ENCODE data around the gene TMEM59L.
A peak's percentile ranks its signal among the peaks of the same experiment; 100 is the strongest.
"Not testable (repeated sequence)": the region's sequence is repeated elsewhere in the genome, so short reads cannot be mapped to it uniquely, and the experiment has no call there.

TMEM59L gene

GRCh38 chr19:18589380-18590272 lies 23.0 kb upstream of the TMEM59L start:
- H3K4me3 ChIP-seq (ENCODE audit: control insufficient read depth in 1 of 7, extremely low read depth in 1 of 7, insufficient read depth in 4 of 7, low read depth in 2 of 7, low read length in 6 of 7) = peak overlapping the region; percentile 30 to 84 (median 71)
- ChIA-PET CTCF (interaction anchor here (0.6 to 4.5 kb wide), 17 partner anchors 9 to 530 kb away, joined by 3 to 43 read pairs (median 4); partner anchors contain the start of gene UBA52), POLR2A (interaction anchor here (0.6 to 2.6 kb wide), 4 partner anchors 12 to 19 kb away, joined by 3 to 15 read pairs (median 3); partner anchors contain the start of gene UBA52)
- peak; percentile 75 to 86 (median 81) for DNase-seq
- peak overlapping the region in 1 of 2 experiments; percentile 81 for H3K27ac ChIP-seq (ENCODE audit: insufficient read depth in 1 of 2, low read depth in 1 of 2, low read length in 2 of 2, poor library complexity in 1 of 2, severe bottlenecking in 2 of 2)
- H3K9me3 ChIP-seq (ENCODE audit: control extremely low read depth in 1 of 5, control insufficient read depth in 4 of 5, insufficient read depth in 2 of 5, low read depth in 1 of 5, low read length in 4 of 5) = no peaks in the 10 kb centered on the region
- 13% methylated on average over 45 of the region's 52 CpGs for WGBS (ENCODE audit: insufficient coverage)
- peaks cover 0 to 14% (median 7%) of the 10 kb centered on the region in 4 experiments for H3K36me3 ChIP-seq (ENCODE audit: control insufficient read depth in 4 of 4, insufficient read depth in 4 of 4, low read length in 3 of 4)
- peaks cover 0 to 3% (median 0%) of the 10 kb centered on the region in 5 experiments for H3K27me3 ChIP-seq (replicated peaks in 2 of 5; ENCODE audit: control insufficient read depth in 4 of 5, insufficient read depth in 5 of 5, low read length in 4 of 5)
- H3K4me1 ChIP-seq (ENCODE audit: control extremely low read depth in 1 of 4, control insufficient read depth in 4 of 4, insufficient read depth in 4 of 4, low read length in 3 of 4) = peaks cover 5 to 55% (median 36%) of the 10 kb centered on the region in 4 experiments

GRCh38 chr19:18590273-18591272 lies 22.1 kb upstream of the TMEM59L start:
- H3K4me1 ChIP-seq (ENCODE audit: control extremely low read depth in 1 of 4, control insufficient read depth in 4 of 4, insufficient read depth in 4 of 4, low read length in 3 of 4) = peaks cover 5 to 58% (median 44%) of the 10 kb centered on the region in 4 experiments
- peak overlapping the region in 5 of 7 experiments; percentile 21 to 84 (median 78) for H3K4me3 ChIP-seq (ENCODE audit: control insufficient read depth in 1 of 7, extremely low read depth in 1 of 7, insufficient read depth in 4 of 7, low read depth in 2 of 7, low read length in 6 of 7)
- peak overlapping the region in 1 of 2 experiments; percentile 22 for H3K27ac ChIP-seq (ENCODE audit: insufficient read depth in 1 of 2, low read depth in 1 of 2, low read length in 2 of 2, poor library complexity in 1 of 2, severe bottlenecking in 2 of 2)
- CTCF ChIA-PET = interaction anchor here (0.7 to 4.5 kb wide), 7 partner anchors 10 to 531 kb away, joined by 3 to 43 read pairs (median 5); partner anchors contain the start of gene UBA52
- peaks cover 0 to 14% (median 7%) of the 10 kb centered on the region in 4 experiments for H3K36me3 ChIP-seq (ENCODE audit: control insufficient read depth in 4 of 4, insufficient read depth in 4 of 4, low read length in 3 of 4)
- 79% methylated on average over 38 of the region's 40 CpGs for WGBS (ENCODE audit: insufficient coverage)
- POLR2A ChIA-PET = interaction anchor here (2.6 kb wide), 1 partner anchor 19 kb away, joined by 15 read pairs; the partner anchor contains the start of gene UBA52
- no peaks in the 10 kb centered on the region for H3K9me3 ChIP-seq (ENCODE audit: control extremely low read depth in 1 of 5, control insufficient read depth in 4 of 5, insufficient read depth in 2 of 5, low read depth in 1 of 5, low read length in 4 of 5)
- H3K27me3 ChIP-seq (replicated peaks in 2 of 5; ENCODE audit: control insufficient read depth in 4 of 5, insufficient read depth in 5 of 5, low read length in 4 of 5) = peaks cover 0 to 12% (median 6%) of the 10 kb centered on the region in 5 experiments
- peak; percentile 57 to 88 (median 75) for DNase-seq

GRCh38 chr19:18591735-18592385 lies 20.8 kb upstream of the TMEM59L start:
- Histone ChIP-seq H3K27me3 (replicated peaks in 2 of 5; ENCODE audit: control insufficient read depth in 4 of 5, insufficient read depth in 5 of 5, low read length in 4 of 5) (peaks cover 0 to 24% (median 8%) of the 10 kb centered on the region in 5 experiments), H3K36me3 (ENCODE audit: control insufficient read depth in 4 of 4, insufficient read depth in 4 of 4, low read length in 3 of 4) (peaks cover 0 to 14% (median 7%) of the 10 kb centered on the region in 4 experiments), H3K27ac (ENCODE audit: insufficient read depth in 1 of 2, low read depth in 1 of 2, low read length in 2 of 2, poor library complexity in 1 of 2, severe bottlenecking in 2 of 2) (no peak overlapping the region), H3K4me1 (ENCODE audit: control extremely low read depth in 1 of 4, control insufficient read depth in 4 of 4, insufficient read depth in 4 of 4, low read length in 3 of 4) (peaks cover 5 to 54% (median 47%) of the 10 kb centered on the region in 4 experiments), H3K9me3 (ENCODE audit: control extremely low read depth in 1 of 5, control insufficient read depth in 4 of 5, insufficient read depth in 2 of 5, low read depth in 1 of 5, low read length in 4 of 5) (no peaks in the 10 kb centered on the region), H3K4me3 (ENCODE audit: control insufficient read depth in 1 of 7, extremely low read depth in 1 of 7, insufficient read depth in 4 of 7, low read depth in 2 of 7, low read length in 6 of 7) (no peak overlapping the region)
- WGBS (ENCODE audit: insufficient coverage) = 93% methylated on average over 19 of the region's 22 CpGs
- CTCF ChIA-PET = interaction anchor here (0.6 to 4.5 kb wide), 9 partner anchors 8 to 420 kb away, joined by 3 to 43 read pairs (median 5); partner anchors contain the start of gene UBA52
- POLR2A ChIA-PET = interaction anchor here (0.6 kb wide), 1 partner anchor 15 kb away, joined by 4 read pairs; no protein-coding TSS in a partner anchor
- DNase-seq = no peak

GRCh38 chr19:18592732-18593131 lies 19.9 kb upstream of the TMEM59L start:
- no CpG with 5 or more reads among the region's 5 CpGs for WGBS (ENCODE audit: insufficient coverage)
- POLR2A ChIA-PET = not testable (repeated sequence)

GRCh38 chr19:18593367-18594095 lies 19.1 kb upstream of the TMEM59L start:
- peaks cover 0 to 39% (median 8%) of the 10 kb centered on the region in 5 experiments for H3K27me3 ChIP-seq (replicated peaks in 2 of 5; ENCODE audit: control insufficient read depth in 4 of 5, insufficient read depth in 5 of 5, low read length in 4 of 5)
- H3K4me3 ChIP-seq (ENCODE audit: control insufficient read depth in 1 of 7, extremely low read depth in 1 of 7, insufficient read depth in 4 of 7, low read depth in 2 of 7, low read length in 6 of 7) = peak overlapping the region in 1 of 7 experiments; percentile 55
- ChIA-PET CTCF (interaction anchor here (0.7 to 2.4 kb wide), 15 partner anchors 22 to 326 kb away, joined by 3 to 12 read pairs (median 4); partner anchors contain the start of genes COPE, DDX49 and UBA52), POLR2A (no interaction called here)
- H3K4me1 ChIP-seq (ENCODE audit: control extremely low read depth in 1 of 4, control insufficient read depth in 4 of 4, insufficient read depth in 4 of 4, low read length in 3 of 4) = peaks cover 2 to 46% (median 40%) of the 10 kb centered on the region in 4 experiments
- no peak overlapping the region for H3K27ac ChIP-seq (ENCODE audit: insufficient read depth in 1 of 2, low read depth in 1 of 2, low read length in 2 of 2, poor library complexity in 1 of 2, severe bottlenecking in 2 of 2)
- WGBS (ENCODE audit: insufficient coverage) = 70% methylated on average over 18 of the region's 25 CpGs
- no peaks in the 10 kb centered on the region for H3K9me3 ChIP-seq (ENCODE audit: control extremely low read depth in 1 of 5, control insufficient read depth in 4 of 5, insufficient read depth in 2 of 5, low read depth in 1 of 5, low read length in 4 of 5)
- H3K36me3 ChIP-seq (ENCODE audit: control insufficient read depth in 4 of 4, insufficient read depth in 4 of 4, low read length in 3 of 4) = peaks cover 0 to 14% (median 7%) of the 10 kb centered on the region in 4 experiments
- DNase-seq = no peak

More at GRCh38 chr19:18592732-18593131, 19.9 kb upstream of the TMEM59L start:
- H3K4me3 ChIP-seq (ENCODE audit: control insufficient read depth in 1 of 7, extremely low read depth in 1 of 7, insufficient read depth in 4 of 7, low read depth in 2 of 7, low read length in 6 of 7); DNase-seq; H3K27ac ChIP-seq (ENCODE audit: insufficient read depth in 1 of 2, low read depth in 1 of 2, low read length in 2 of 2, poor library complexity in 1 of 2, severe bottlenecking in 2 of 2); H3K9me3 ChIP-seq (ENCODE audit: control extremely low read depth in 1 of 5, control insufficient read depth in 4 of 5, insufficient read depth in 2 of 5, low read depth in 1 of 5, low read length in 4 of 5): not testable (repeated sequence)
- peaks cover 0 to 14% (median 7%) of the 10 kb centered on the region in 4 experiments for H3K36me3 ChIP-seq (ENCODE audit: control insufficient read depth in 4 of 4, insufficient read depth in 4 of 4, low read length in 3 of 4)
- CTCF ChIA-PET = interaction anchor here (1.1 to 2.4 kb wide), 10 partner anchors 21 to 256 kb away, joined by 3 to 12 read pairs (median 4); partner anchors contain the start of gene UBA52
- H3K27me3 ChIP-seq (replicated peaks in 2 of 5; ENCODE audit: control insufficient read depth in 4 of 5, insufficient read depth in 5 of 5, low read length in 4 of 5) = peaks cover 0 to 31% (median 8%) of the 10 kb centered on the region in 5 experiments
- H3K4me1 ChIP-seq (ENCODE audit: control extremely low read depth in 1 of 4, control insufficient read depth in 4 of 4, insufficient read depth in 4 of 4, low read length in 3 of 4) = peaks cover 5 to 54% (median 48%) of the 10 kb centered on the region in 4 experiments

All from common myeloid progenitor, CD34-positive (primary cell).